ENCODE data around the gene MCTP1. TPM values are rescaled to one million over a fixed set of nuclear protein-coding genes. Genes with fewer than 3 reads are reported as not detected.
"Not testable (repeated sequence)": the region's sequence is repeated elsewhere in the genome, so short reads cannot be mapped to it uniquely, and the experiment has no call there.

The MCTP1 gene
- total RNA-seq, 2 experiments from 2014 or later = not detected

GRCh38 chr5:95005811-95006210, 279.1 kb downstream of the MCTP1 start:
- no peaks in the 10 kb centered on the region for H3K9me2 ChIP-seq (ENCODE audit: insufficient read depth, low read length)
- TF ChIP-seq CTCF (conservative IDR thresholded peaks at IDR 0.05; ENCODE audit: low read length) = no peak
- no peak for TF ChIP-seq EZH2phosphoT487 (IDR thresholded peaks at IDR 0.05; ENCODE audit: borderline replicate concordance, low read depth, low read length)
- H4K20me1 ChIP-seq (ENCODE audit: insufficient read depth, low read length) = no peaks in the 10 kb centered on the region
- no TSS peak for BruUV-seq (replicated peaks)
- POLR2A ChIA-PET = no interaction called here
- no peak for DNase-seq (ENCODE audit: low spot score)
- no peak overlapping the region for H2AFZ ChIP-seq (ENCODE audit: low read length)
- H3K79me2 ChIP-seq (ENCODE audit: insufficient read depth, low read depth, low read length) = no peaks in the 10 kb centered on the region
- no peak overlapping the region for H3K27ac ChIP-seq (ENCODE audit: low read depth, low read length, poor library complexity, severe bottlenecking)
- no peaks in the 10 kb centered on the region for H3K4me1 ChIP-seq (ENCODE audit: insufficient read depth, low read length, poor library complexity, severe bottlenecking)
- no peaks in the 10 kb centered on the region for H3K36me3 ChIP-seq (ENCODE audit: insufficient read depth, low read length)
- no peaks in the 10 kb centered on the region for H3K9me3 ChIP-seq (ENCODE audit: low read length)
- no peak overlapping the region for H3K4me2 ChIP-seq (ENCODE audit: low read length)
- no peak overlapping the region for H3K4me3 ChIP-seq (ENCODE audit: low read depth, low read length, poor library complexity, severe bottlenecking)
- CTCF ChIA-PET (ENCODE audit: unreplicated experiment) = no interaction called here
- intact Hi-C loops (cut with micrococcal nuclease; ENCODE audit: unreplicated experiment) = no loop called here

- Histone ChIP-seq H3K4me2 (ENCODE audit: low read length) (no peak overlapping the region), H3K36me3 (ENCODE audit: insufficient read depth, low read length) (no peaks in the 10 kb centered on the region), H3K9me2 (ENCODE audit: insufficient read depth, low read length) (no peaks in the 10 kb centered on the region), H3K9me3 (ENCODE audit: low read length) (no peaks in the 10 kb centered on the region), H4K20me1 (ENCODE audit: insufficient read depth, low read length) (no peaks in the 10 kb centered on the region), H3K79me2 (ENCODE audit: insufficient read depth, low read depth, low read length) (no peaks in the 10 kb centered on the region), H2AFZ (ENCODE audit: low read length) (no peak overlapping the region), H3K4me1 (ENCODE audit: insufficient read depth, low read length, poor library complexity, severe bottlenecking) (no peaks in the 10 kb centered on the region), H3K27ac (ENCODE audit: low read depth, low read length, poor library complexity, severe bottlenecking) (no peak overlapping the region), H3K4me3 (ENCODE audit: low read depth, low read length, poor library complexity, severe bottlenecking) (no peak overlapping the region)
- intact Hi-C loops (cut with micrococcal nuclease; ENCODE audit: unreplicated experiment) = no loop called here
- no TSS peak for BruUV-seq (replicated peaks)
- no peak for DNase-seq (ENCODE audit: low spot score)
- CTCF ChIA-PET (ENCODE audit: unreplicated experiment) = no interaction called here
- POLR2A ChIA-PET = no interaction called here
- TF ChIP-seq EZH2phosphoT487 (IDR thresholded peaks at IDR 0.05; ENCODE audit: borderline replicate concordance, low read depth, low read length) = no peak
- TF ChIP-seq CTCF (conservative IDR thresholded peaks at IDR 0.05; ENCODE audit: low read length) = no peak
Measured at GRCh38 chr5:94998670-94999069, 286.2 kb downstream of the MCTP1 start.

GRCh38 chr5:94994537-94994936, 290.4 kb downstream of the MCTP1 start:
- H2AFZ ChIP-seq (ENCODE audit: low read length); H3K27ac ChIP-seq (ENCODE audit: low read depth, low read length, poor library complexity, severe bottlenecking); BruUV-seq (replicated peaks); H3K79me2 ChIP-seq (ENCODE audit: insufficient read depth, low read depth, low read length); CTCF ChIA-PET (ENCODE audit: unreplicated experiment); H3K4me1 ChIP-seq (ENCODE audit: insufficient read depth, low read length, poor library complexity, severe bottlenecking); H3K9me3 ChIP-seq (ENCODE audit: low read length); H3K36me3 ChIP-seq (ENCODE audit: insufficient read depth, low read length); H4K20me1 ChIP-seq (ENCODE audit: insufficient read depth, low read length); H3K4me2 ChIP-seq (ENCODE audit: low read length); POLR2A ChIA-PET; DNase-seq (ENCODE audit: low spot score); H3K9me2 ChIP-seq (ENCODE audit: insufficient read depth, low read length); intact Hi-C loops (cut with micrococcal nuclease; ENCODE audit: unreplicated experiment); H3K4me3 ChIP-seq (ENCODE audit: low read depth, low read length, poor library complexity, severe bottlenecking): not testable (repeated sequence)
